Neural cell (in vitro differentiated cells): ENCODE results near the gene ROCK2. TPM values are rescaled to one million over a fixed set of nuclear protein-coding genes. Genes with fewer than 3 reads are reported as not detected.

Source experiments
- H2AFZ ChIP-seq: fragments of 200-600, 300-800 bp; sonication (generic), shearing (Covaris generic); 2 replicates; pipeline ENCODE4 v1.6.0; 2014; ENCODE audit warnings: low read depth, mild to moderate bottlenecking, antibody characterized with exemption, low read length, moderate library complexity
- H3F3A ChIP-seq: fragments of 200-600 bp; shearing (Covaris generic); 2 replicates; pipeline ENCODE4 v1.6.1; 2016; ENCODE audit warnings: mild to moderate bottlenecking, moderate library complexity, mixed read lengths, antibody characterized with exemption, low read length; ENCODE audit not compliant: insufficient read depth, poor library complexity, severe bottlenecking
- H3K27ac ChIP-seq: fragments of 200-600, 300-800 bp; sonication (generic), shearing (Covaris generic); 2 replicates; pipeline ENCODE4 v1.5.1; 2014; ENCODE audit warnings: mild to moderate bottlenecking, low read length, moderate library complexity
- H3K27me3 ChIP-seq: fragments of 300-800, 200-600 bp; sonication (generic), shearing (Covaris generic); 2 replicates; pipeline ENCODE4 v1.6.0; 2014; ENCODE audit warnings: mild to moderate bottlenecking, low read depth, low read length, moderate library complexity; ENCODE audit not compliant: insufficient read depth
- H3K36me3 ChIP-seq: fragments of 300-800, 200-600 bp; sonication (generic), shearing (Covaris generic); 2 replicates; pipeline ENCODE4 v1.5.1; 2014; ENCODE audit warnings: mild to moderate bottlenecking, antibody characterized with exemption, low read length, moderate library complexity; ENCODE audit not compliant: insufficient read depth
- H3K4me2 ChIP-seq: fragments of 300-800, 200-600 bp; sonication (generic), shearing (Covaris generic); 2 replicates; pipeline ENCODE4 v1.6.0; 2014; ENCODE audit warnings: mild to moderate bottlenecking, low read length
- H3K4me3 ChIP-seq: fragments of 300-800, 200-600 bp; sonication (generic), shearing (Covaris generic); 2 replicates; pipeline ENCODE4 v1.5.1; 2014; ENCODE audit warnings: mild to moderate bottlenecking, low read length, moderate library complexity
- H3K79me2 ChIP-seq: fragments of 200-600 bp; shearing (Covaris generic); replicated peaks from 2 replicates; pipeline ENCODE4 v1.6.0; 2014; ENCODE audit warnings: mild to moderate bottlenecking, low read length, moderate library complexity; ENCODE audit not compliant: insufficient read depth
- H3K9ac ChIP-seq: fragments of 300-800, 200-600 bp; sonication (generic), shearing (Covaris generic); 2 replicates; pipeline ENCODE4 v1.6.1; 2016; ENCODE audit warnings: mild to moderate bottlenecking, low read length, mixed read lengths
- H3K9me2 ChIP-seq: fragments of 200-600 bp; shearing (Covaris generic); 2 replicates; pipeline ENCODE4 v1.6.1; 2016; ENCODE audit warnings: mild to moderate bottlenecking, low read length, mixed read lengths; ENCODE audit not compliant: insufficient read depth
- H3K9me3 ChIP-seq: fragments of 200-600, 300-800 bp; sonication (generic), shearing (Covaris generic); 2 replicates; pipeline ENCODE4 v1.6.1; 2016; ENCODE audit warnings: mild to moderate bottlenecking, mixed run types, low read length, moderate library complexity, mixed read lengths
- H4K20me1 ChIP-seq: fragments of 200-600 bp; shearing (Covaris generic); 2 replicates; pipeline ENCODE4 v1.6.1; 2016; ENCODE audit warnings: mild to moderate bottlenecking, mixed run types; ENCODE audit not compliant: insufficient read depth
- CTCF ChIP-seq: fragments of 450-650 bp; IDR thresholded peaks from 2 replicates; pipeline ENCODE4 v1.5.1; 2014; ENCODE audit warnings: antibody characterized with exemption, mild to moderate bottlenecking, moderate library complexity; ENCODE audit not compliant: poor library complexity, severe bottlenecking
- EP300 ChIP-seq: fragments of 450-650 bp; conservative IDR thresholded peaks from 2 replicates; pipeline ENCODE4 v1.6.1; 2014; ENCODE audit warnings: antibody characterized with exemption, mild to moderate bottlenecking, moderate library complexity; ENCODE audit not compliant: poor library complexity, severe bottlenecking
- EZH2 ChIP-seq: fragments of 200-600, 300-800 bp; shearing (Covaris generic), sonication (generic); IDR thresholded peaks from 2 replicates; pipeline ENCODE4 v1.6.1; 2014; ENCODE audit warnings: antibody characterized with exemption, low read length, borderline replicate concordance, mild to moderate bottlenecking; ENCODE audit not compliant: insufficient read depth, poor library complexity, severe bottlenecking
- MXI1 ChIP-seq: fragments of 450-650 bp; conservative IDR thresholded peaks from 2 replicates; pipeline ENCODE4 v1.6.1; 2014; ENCODE audit warnings: antibody characterized with exemption, mild to moderate bottlenecking; ENCODE audit not compliant: poor library complexity, severe bottlenecking
- POLR2AphosphoS5 ChIP-seq: IDR thresholded peaks from 2 replicates; pipeline ENCODE4 v1.6.1; 2012
- RAD21 ChIP-seq: fragments of 450-650 bp; conservative IDR thresholded peaks from 2 replicates; pipeline ENCODE4 v1.6.1; 2014; ENCODE audit warnings: antibody characterized with exemption, mild to moderate bottlenecking, moderate library complexity
- REST ChIP-seq: IDR thresholded peaks from 2 replicates; pipeline ENCODE4 v1.6.1; 2012; ENCODE audit warnings: borderline replicate concordance
- SMC3 ChIP-seq: fragments of 450-650 bp; conservative IDR thresholded peaks from 2 replicates; pipeline ENCODE4 v1.6.1; 2014; ENCODE audit warnings: antibody characterized with exemption, mild to moderate bottlenecking, moderate library complexity; ENCODE audit not compliant: poor library complexity
- TAF1 ChIP-seq: IDR thresholded peaks from 2 replicates; pipeline ENCODE4 v1.6.1; 2012; ENCODE audit warnings: low read depth
- polyA plus RNA-seq: library from polyadenylated mRNA; depleted of rRNA; stranded (reverse); fragments of >200 nt; gene quantifications from 2 replicates; pipeline ENCODE4 v1.2.3, GENCODE V29; 2014

The ROCK2 gene
- polyA plus RNA-seq, 1 donor from 2014 or later = 25.7 TPM

GRCh38 chr2:11305338-11305737, 39.1 kb downstream of the ROCK2 start:
- no peaks in the 10 kb centered on the region for H4K20me1 ChIP-seq
- H3F3A ChIP-seq = no peaks in the 10 kb centered on the region
- no peak overlapping the region for H3K27ac ChIP-seq
- no peaks in the 10 kb centered on the region for H3K9me3 ChIP-seq
- no peak overlapping the region for H2AFZ ChIP-seq
- no peak overlapping the region for H3K4me3 ChIP-seq
- no peak overlapping the region for H3K4me2 ChIP-seq
- no peak overlapping the region for H3K9ac ChIP-seq
- peaks cover 71% of the 10 kb centered on the region for H3K79me2 ChIP-seq
- no peak for TF ChIP-seq TAF1
- no peak for TF ChIP-seq MXI1
- TF ChIP-seq POLR2AphosphoS5 = no peak
- no peak for TF ChIP-seq REST
- no peak for TF ChIP-seq SMC3
- no peak for TF ChIP-seq RAD21
- TF ChIP-seq EP300 = no peak
- no peak for TF ChIP-seq CTCF
- no peaks in the 10 kb centered on the region for H3K36me3 ChIP-seq
- no peaks in the 10 kb centered on the region for H3K27me3 ChIP-seq
- no peaks in the 10 kb centered on the region for H3K9me2 ChIP-seq

GRCh38 chr2:11304476-11304875, 40.0 kb downstream of the ROCK2 start:
- no peaks in the 10 kb centered on the region for H3F3A ChIP-seq
- H3K79me2 ChIP-seq = peaks cover 69% of the 10 kb centered on the region
- no peaks in the 10 kb centered on the region for H4K20me1 ChIP-seq
- no peak overlapping the region for H3K9ac ChIP-seq
- no peaks in the 10 kb centered on the region for H3K36me3 ChIP-seq
- no peak overlapping the region for H3K4me3 ChIP-seq
- H3K9me3 ChIP-seq = no peaks in the 10 kb centered on the region
- H3K27me3 ChIP-seq = no peaks in the 10 kb centered on the region
- TF ChIP-seq SMC3 (no peak), CTCF (no peak), EZH2 (no peak), RAD21 (no peak), POLR2AphosphoS5 (no peak), REST (no peak), TAF1 (no peak), EP300 (no peak), MXI1 (no peak)
- no peaks in the 10 kb centered on the region for H3K9me2 ChIP-seq
- no peak overlapping the region for H3K27ac ChIP-seq
- H3K4me2 ChIP-seq = no peak overlapping the region
- no peak overlapping the region for H2AFZ ChIP-seq
